HEK293 (cell line): Measurements from ENCODE around the gene RASA4.
"Not testable (repeated sequence)": the region's sequence is repeated elsewhere in the genome, so short reads cannot be mapped to it uniquely, and the experiment has no call there.

ENCODE experiments used
- CTCF ChIP-seq: fragments of 450-650 bp; formaldehyde crosslinking; IDR thresholded peaks from 2 replicates; pipeline ENCODE4 v1.5.1; 2016; ENCODE audit warnings: missing biosample characterization, missing genetic modification characterization
- GLI4 ChIP-seq: fragments of 450-650 bp; formaldehyde crosslinking; IDR thresholded peaks from 2 replicates; pipeline ENCODE4 v1.5.1; 2016; ENCODE audit warnings: missing biosample characterization, missing genetic modification characterization
- KLF9 ChIP-seq: fragments of 450-650 bp; formaldehyde crosslinking; IDR thresholded peaks from 2 replicates; pipeline ENCODE4 v1.5.1; 2016; ENCODE audit warnings: missing biosample characterization, missing genetic modification characterization, low read depth
- ZBTB21 ChIP-seq: fragments of 450-650 bp; formaldehyde crosslinking; IDR thresholded peaks from 2 replicates; pipeline ENCODE4 v1.5.1; 2017; ENCODE audit warnings: missing biosample characterization, missing genetic modification characterization
- ZFP41 ChIP-seq: fragments of 450-650 bp; formaldehyde crosslinking; IDR thresholded peaks from 2 replicates; pipeline ENCODE4 v1.5.1; 2016; ENCODE audit warnings: missing biosample characterization, missing genetic modification characterization, borderline replicate concordance
- ZNF626 ChIP-seq: fragments of 450-650 bp; sonication (Bioruptor Pico); formaldehyde crosslinking; IDR thresholded peaks from 2 replicates; pipeline ENCODE4 v1.5.1; 2018; ENCODE audit warnings: missing biosample characterization, missing genetic modification characterization, inconsistent platforms
- ZNF629 ChIP-seq: fragments of 450-650 bp; formaldehyde crosslinking; IDR thresholded peaks from 2 replicates; pipeline ENCODE4 v1.5.1; 2017; ENCODE audit warnings: missing biosample characterization, missing genetic modification characterization
- ZNF747 ChIP-seq: fragments of 450-650 bp; formaldehyde crosslinking; IDR thresholded peaks from 2 replicates; pipeline ENCODE4 v1.5.1; 2016; ENCODE audit warnings: missing biosample characterization, missing genetic modification characterization

GRCh38 chr7:102627271-102627904 lies 10.8 kb upstream of the RASA4 start:
- not testable (repeated sequence) for TF ChIP-seq ZNF747, ZBTB21, ZNF629, ZFP41, CTCF, GLI4, KLF9, ZNF626 (tag by site-specific recombination)
